Activated CD4-positive, CD25-positive, alpha-beta regulatory T cell treated with anti-CD3 and anti-CD28 coated beads, Interleukin-2, amount 50 U/mL, for 16 hours (primary cell): ENCODE measurements around the gene OR5M3.

ENCODE experiments used
- DNase-seq: peaks from one replicate; pipeline ENCODE4 v3.0.0-alpha.2; 2020; ENCODE audit warnings: low read depth, low spot score

The OR5M3 gene

GRCh38 chr11:56473252-56473651, at the start of gene OR5M3:
Gene OR5M3, minus strand, starts transcription at chr11:56473352. Its CDS starts 2,855 bp downstream, at chr11:56470497.
- no peak for DNase-seq

- DNase-seq, result no peak
Observed at GRCh38 chr11:56522008-56522407, 48.9 kb upstream of the OR5M3 start.

- no peak for DNase-seq
Observed at GRCh38 chr11:56513280-56513679, 40.1 kb upstream of the OR5M3 start.

GRCh38 chr11:56509439-56509838, 36.3 kb upstream of the OR5M3 start:
- no peak for DNase-seq

- no peak for DNase-seq
Observed at GRCh38 chr11:56497010-56497409, 23.9 kb upstream of the OR5M3 start.

GRCh38 chr11:56495117-56495516, 22.0 kb upstream of the OR5M3 start:
- no peak for DNase-seq

- no peak for DNase-seq
Observed at GRCh38 chr11:56491270-56491669, 18.1 kb upstream of the OR5M3 start, which contains the start of gene OR5M8. Gene OR5M8, minus strand, starts transcription at chr11:56491370. Its CDS starts 0 bp downstream, at chr11:56491370.

GRCh38 chr11:56486801-56487200, 13.6 kb upstream of the OR5M3 start:
- DNase-seq, result no peak

GRCh38 chr11:56474729-56475235, 1.6 kb upstream of the OR5M3 start:
- DNase-seq, result no peak

GRCh38 chr11:56457076-56457475, 16.1 kb downstream of the OR5M3 start:
- DNase-seq, result no peak

GRCh38 chr11:56453521-56453920, 19.6 kb downstream of the OR5M3 start:
- no peak for DNase-seq
